ENCODE data around the gene MGAT4A.
A peak's percentile ranks its signal among the peaks of the same experiment; 100 is the strongest.

The MGAT4A gene

GRCh38 chr2:98570356-98570755 lies 160.6 kb downstream of the MGAT4A start:
- H3K4me3 ChIP-seq (ENCODE audit: low read depth, low read length) = no peak overlapping the region
- no peak for DNase-seq (ENCODE audit: low read depth)
- TF ChIP-seq, protein P1, sequence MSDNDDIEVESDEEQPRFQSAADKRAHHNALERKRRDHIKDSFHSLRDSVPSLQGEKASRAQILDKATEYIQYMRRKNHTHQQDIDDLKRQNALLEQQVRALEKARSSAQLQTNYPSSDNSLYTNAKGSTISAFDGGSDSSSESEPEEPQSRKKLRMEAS (IDR thresholded peaks at IDR 0.05; ENCODE audit: low read depth, low read length) = no peak
- TF ChIP-seq MYC (IDR thresholded peaks at IDR 0.05; ENCODE audit: low read depth, low read length) (no peak), POLR2A (IDR thresholded peaks at IDR 0.05; ENCODE audit: extremely low read depth, insufficient read length) (no peak)
- TF ChIP-seq, protein P2, sequence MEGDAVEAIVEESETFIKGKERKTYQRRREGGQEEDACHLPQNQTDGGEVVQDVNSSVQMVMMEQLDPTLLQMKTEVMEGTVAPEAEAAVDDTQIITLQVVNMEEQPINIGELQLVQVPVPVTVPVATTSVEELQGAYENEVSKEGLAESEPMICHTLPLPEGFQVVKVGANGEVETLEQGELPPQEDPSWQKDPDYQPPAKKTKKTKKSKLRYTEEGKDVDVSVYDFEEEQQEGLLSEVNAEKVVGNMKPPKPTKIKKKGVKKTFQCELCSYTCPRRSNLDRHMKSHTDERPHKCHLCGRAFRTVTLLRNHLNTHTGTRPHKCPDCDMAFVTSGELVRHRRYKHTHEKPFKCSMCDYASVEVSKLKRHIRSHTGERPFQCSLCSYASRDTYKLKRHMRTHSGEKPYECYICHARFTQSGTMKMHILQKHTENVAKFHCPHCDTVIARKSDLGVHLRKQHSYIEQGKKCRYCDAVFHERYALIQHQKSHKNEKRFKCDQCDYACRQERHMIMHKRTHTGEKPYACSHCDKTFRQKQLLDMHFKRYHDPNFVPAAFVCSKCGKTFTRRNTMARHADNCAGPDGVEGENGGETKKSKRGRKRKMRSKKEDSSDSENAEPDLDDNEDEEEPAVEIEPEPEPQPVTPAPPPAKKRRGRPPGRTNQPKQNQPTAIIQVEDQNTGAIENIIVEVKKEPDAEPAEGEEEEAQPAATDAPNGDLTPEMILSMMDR (IDR thresholded peaks at IDR 0.05; ENCODE audit: low read depth, low read length) = no peak

DNA sequence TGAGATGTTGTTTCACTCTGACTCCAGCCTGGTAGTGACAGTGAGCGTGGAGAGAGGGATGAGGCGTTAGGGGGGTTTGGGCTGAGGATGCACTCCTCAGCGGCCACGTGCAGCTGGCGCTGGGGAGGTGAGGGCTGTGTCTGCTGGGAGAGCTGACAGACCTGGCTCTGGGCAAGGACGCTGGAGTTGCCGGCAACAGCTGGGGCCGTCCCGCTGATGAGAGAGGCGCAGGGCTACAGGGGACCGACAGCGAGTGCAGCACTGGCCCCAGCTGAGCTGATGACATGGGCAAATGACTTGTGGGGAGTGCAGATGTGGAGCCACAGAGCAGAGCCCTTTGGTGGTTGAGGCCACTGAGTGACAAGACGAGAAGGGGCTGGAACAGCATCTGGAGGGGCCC lies 161.0 kb downstream of the MGAT4A start:
- no peak for TF ChIP-seq MYC (IDR thresholded peaks at IDR 0.05; ENCODE audit: low read depth, low read length)
- TF ChIP-seq POLR2A (IDR thresholded peaks at IDR 0.05; ENCODE audit: extremely low read depth, insufficient read length) = no peak
- TF ChIP-seq, protein P1 (IDR thresholded peaks at IDR 0.05; ENCODE audit: low read depth, low read length) = no peak
- TF ChIP-seq, protein P2 (IDR thresholded peaks at IDR 0.05; ENCODE audit: low read depth, low read length) = no peak
- DNase-seq (ENCODE audit: low read depth) = no peak
- H3K4me3 ChIP-seq (ENCODE audit: low read depth, low read length) = no peak overlapping the region

- TF ChIP-seq, protein P1 (IDR thresholded peaks at IDR 0.05; ENCODE audit: low read depth, low read length) = peak; percentile 40; the same call in 1 of the 2 replicates
- TF ChIP-seq, protein P2 (IDR thresholded peaks at IDR 0.05; ENCODE audit: low read depth, low read length) = peak; percentile 96
- no peak for TF ChIP-seq POLR2A (IDR thresholded peaks at IDR 0.05; ENCODE audit: extremely low read depth, insufficient read length)
- DNase-seq (ENCODE audit: low read depth) = peak; percentile 59
- no peak overlapping the region for H3K4me3 ChIP-seq (ENCODE audit: low read depth, low read length)
Observed at GRCh38 chr2:98569197-98569793, 161.6 kb downstream of the MGAT4A start.
